NCI-H510A treated with DMSO at 0.1 percent for 48 hours (cell line): Measurements from ENCODE around the gene TRABD2B.

ENCODE experiments used
- DNase-seq: peaks from one replicate; lab custom pipeline; 2025; lab: John Stamatoyannopoulos, UW

The TRABD2B gene

DNA sequence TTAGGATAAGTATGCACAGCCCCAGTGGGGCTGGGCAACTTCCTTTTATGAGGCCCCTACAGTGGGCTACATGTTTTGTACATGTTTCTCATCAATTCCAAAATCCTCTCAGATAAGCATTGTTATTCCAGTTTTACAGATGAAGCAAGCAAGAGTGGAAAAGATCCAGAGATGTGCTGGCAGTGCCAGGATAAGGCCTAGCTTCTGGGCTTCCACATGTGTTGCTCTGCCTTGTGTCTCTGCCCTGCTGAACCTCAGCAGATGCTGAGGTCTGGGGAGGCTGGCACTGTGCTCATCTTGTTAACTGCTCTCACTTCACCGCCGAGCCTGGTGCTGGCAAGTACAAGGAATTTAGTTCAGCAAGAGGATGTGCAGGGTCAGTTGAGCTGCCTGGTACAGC is 202.1 kb downstream of the TRABD2B start:
- DNase-seq: no peak

DNA sequence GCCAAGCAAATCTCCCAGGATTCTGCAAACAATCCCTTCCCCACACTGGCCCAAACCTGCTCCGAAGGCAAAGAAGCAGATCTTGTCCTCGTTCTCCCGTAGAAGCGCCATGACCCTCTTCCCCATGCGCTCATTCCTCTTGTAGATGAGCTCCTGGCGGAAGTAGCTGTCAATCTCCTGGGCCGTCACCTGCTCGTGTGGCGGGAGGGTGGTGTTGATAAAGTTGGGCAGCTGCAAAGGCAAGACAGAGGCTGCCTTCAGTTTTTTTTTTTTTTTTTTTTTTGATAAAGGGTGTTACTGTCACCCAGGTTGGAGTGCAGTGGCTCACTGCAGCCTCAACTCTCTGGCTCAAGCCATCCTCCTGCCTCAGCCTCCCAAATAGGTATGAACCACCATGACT is 202.7 kb downstream of the TRABD2B start:
- peak; percentile 58 for DNase-seq

DNA sequence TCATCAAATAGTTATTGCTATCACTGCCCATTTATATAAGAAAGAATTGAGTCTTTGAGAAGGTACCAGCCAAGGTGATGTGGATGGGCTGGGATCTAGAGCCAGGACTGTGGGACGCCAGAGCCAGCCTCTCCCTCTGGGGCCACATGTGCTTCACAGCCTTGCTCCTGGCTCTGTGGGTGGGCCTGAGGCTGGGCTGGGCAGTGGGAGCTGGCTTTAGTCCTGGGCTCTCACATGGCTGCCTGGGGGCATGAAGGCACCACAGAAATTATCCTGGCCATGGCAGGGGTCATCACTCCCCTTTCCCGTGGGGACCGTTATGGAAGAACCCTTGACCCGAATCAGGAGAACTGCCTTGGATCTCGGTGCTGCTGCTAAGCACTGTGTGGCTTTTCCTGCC is 203.1 kb downstream of the TRABD2B start:
- DNase-seq: no peak

DNA sequence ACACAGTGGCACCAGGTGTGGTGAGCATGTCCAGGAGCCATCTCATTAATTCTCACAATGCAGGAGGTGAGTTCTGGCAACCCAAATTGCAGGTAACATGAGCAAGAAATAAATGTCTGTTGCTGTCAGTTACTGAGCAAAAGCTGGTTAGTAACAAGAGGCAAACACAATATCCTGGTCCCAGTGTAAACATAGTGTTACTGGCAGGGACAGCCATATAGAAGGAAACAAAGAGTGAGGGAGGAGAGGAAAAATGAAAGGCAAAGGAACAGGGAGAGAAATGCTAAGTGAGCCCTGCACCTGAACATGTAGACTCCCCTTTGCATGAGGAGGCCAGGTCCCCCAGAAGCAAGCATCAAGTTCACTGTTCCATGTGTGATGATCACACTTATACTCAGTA is 203.6 kb downstream of the TRABD2B start:
- no peak for DNase-seq

DNA sequence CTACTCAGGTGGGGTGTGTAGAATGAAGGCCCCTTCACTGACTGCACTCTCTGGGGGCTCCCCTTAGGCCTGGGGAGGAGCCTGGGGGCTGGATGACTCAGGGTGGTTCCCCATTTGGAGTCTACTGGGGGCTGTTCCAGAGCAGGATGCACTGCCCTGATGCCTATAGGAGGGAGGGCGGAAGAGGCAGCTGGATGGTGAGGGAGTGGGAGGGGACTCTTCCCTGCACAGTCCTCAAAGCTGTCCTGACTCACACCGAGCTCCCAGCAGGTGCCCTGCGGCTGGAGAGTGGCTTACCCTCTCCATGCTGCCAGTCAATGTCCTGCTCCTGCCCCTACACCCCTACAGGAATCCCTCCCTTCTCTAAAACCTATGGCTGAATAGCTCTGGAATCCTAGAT is 204.4 kb downstream of the TRABD2B start:
- no peak for DNase-seq

DNA sequence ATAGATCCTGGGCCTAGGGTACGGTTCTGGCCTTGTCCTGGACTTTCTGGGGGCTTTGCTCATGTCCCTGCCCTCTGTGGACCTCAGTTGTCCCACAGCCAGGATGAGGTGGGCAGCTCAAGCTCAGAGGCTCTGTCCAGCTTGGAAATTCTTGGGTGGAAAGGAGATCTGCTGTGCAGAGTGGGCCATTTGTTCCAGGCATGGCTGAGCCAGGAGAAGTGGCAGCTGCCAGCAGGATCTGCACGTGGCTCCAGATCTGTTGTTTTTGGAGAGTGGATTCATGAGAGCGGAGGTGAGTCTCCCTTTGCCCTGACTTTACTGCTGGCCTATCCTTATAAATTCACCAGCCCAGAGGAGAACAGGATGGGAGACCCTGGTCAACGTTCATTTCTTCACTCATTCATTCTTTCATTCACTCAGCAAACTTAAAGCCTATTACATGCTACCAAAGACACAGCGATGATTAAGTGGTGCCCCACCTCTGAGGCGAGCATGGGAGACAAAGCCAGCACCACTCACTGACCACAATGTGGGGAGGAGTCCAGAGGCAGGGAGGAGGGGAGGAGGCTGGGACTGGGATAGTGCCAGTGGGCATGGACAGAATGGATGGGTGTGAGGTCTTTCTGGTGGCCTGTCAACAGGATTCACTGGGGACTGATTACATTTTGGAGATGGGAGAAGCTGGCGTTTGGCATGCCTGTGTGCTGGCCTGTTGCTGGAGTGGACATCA is 205.1 kb downstream of the TRABD2B start:
- DNase-seq: no peak

DNA sequence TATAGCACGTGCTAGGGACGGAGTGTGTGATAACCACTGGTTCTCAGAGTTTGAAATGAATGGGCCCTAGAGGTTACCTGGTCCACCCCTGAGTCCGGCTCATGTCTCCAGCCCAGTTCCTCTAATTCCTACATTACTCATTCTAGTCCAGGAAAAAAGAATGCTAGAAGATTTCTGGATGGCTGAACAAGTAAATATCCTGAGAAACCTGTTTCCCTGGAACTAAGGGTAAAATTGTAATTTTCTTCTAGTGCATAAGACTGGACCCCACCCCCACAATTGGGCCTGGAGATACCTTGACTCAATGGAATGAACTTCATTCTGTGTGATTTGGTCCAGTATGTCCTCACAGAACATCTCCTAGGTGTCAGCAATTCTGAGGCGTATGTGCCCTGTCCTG is 208.4 kb downstream of the TRABD2B start:
- no peak for DNase-seq

DNA sequence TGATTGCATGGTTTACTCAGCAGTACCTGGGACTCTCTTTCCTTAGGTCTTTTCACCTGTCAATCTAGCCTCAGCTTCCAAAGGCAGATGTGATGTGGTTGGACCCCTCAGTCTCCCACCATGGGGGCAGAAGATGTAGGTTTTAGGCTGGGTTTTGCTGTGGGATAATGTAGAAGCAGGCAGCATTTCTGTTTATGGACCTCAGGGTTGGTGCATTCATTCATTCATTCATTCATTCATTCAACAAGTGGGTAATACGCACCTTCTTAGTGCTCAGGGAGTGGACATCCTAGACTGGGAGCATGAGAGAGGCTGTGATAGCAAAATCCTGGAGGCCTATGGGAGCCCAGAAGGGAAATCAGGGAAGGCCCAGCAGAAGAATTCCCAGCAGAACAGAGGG is 209.6 kb downstream of the TRABD2B start:
- DNase-seq: no peak

DNA sequence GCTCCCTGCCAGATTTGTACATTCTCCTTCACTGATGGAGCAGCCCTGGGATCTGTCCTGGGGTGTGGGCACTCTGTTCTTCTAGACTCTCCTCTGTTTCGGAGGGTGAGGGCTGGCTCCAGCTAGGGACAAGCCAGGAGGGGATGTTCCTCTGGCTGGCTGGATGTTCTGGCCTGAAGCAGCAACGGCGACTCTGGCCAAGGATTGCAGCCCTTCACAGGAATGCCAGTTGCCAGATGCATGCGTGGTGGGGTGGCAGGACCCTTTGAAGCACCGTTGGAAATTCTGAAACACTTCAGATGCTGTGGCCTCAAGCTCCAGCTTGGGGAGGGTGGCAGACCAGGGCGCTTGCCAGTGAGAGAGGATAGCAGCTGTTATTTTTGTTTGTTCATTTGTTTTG is 210.9 kb downstream of the TRABD2B start:
- DNase-seq: no peak

DNA sequence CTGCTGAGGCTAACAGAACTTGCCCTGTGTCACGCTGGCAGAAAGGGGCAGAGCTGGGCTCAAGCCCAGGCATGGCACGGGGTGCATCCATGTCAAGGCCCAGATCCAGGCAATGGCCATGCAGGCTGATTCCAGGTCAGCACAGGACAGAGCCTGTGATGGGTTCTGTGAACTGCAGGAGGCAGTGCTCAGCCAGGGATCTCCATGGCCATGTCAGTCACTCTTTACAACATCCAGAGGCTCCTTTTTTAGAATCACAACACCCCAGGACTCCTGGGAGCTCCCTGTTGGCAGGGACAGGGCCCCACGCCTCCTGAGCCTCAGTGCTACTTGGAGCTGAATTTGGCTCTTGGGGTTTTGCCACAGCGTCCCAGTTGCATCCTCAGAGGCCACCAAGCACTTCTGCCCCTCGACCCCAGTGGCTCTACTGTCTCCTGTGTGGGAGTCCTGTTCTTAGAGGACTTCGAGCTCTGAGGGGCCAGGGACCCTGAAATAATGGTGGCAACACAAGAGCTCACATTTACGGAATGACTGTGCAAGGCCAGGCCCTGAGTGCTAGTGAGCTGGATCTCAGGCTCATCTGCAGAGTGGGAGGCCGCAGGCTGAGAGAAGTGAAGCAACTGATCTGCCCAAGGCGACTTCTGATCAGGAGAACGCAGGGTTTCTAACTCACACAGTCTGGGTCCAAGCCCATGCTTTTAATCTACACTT is 211.5 kb downstream of the TRABD2B start:
- DNase-seq: no peak

DNA sequence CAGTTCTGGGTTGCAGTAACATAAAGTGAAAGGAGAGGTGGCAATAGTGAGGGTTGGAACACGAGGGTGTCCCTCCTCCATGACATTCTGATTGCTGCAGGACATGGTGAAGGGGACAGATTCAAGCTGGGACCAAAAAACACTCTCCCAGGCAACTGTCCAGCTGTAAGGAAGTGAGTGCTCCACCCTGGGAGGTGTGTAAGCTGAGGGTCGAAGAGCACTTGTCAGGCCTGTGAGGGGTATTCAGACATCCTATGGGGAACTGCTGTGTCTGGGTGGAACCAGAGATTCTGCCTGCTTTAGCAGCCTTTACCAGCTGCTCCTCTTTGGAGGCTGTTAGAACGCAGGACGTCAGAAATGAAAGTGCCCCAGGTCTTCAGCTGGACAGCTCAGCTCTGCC is 212.1 kb downstream of the TRABD2B start:
- no peak for DNase-seq

DNA sequence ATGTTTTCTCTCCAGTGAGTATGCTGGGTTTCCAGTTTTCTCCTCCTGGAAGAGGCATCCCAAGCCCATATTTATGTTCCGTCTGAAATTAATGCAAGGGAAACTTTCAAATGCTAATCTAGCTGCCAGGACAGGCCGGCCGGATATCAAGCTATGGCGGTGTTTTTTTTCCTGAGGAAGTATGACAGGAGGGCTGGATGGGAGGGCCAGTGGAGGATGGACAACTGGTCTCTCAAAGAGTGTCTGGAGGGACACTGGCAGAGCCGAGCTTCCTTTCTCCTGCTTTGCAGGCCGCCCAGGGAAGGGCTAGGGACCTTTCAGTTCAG is 212.7 kb downstream of the TRABD2B start:
- no peak for DNase-seq

DNA sequence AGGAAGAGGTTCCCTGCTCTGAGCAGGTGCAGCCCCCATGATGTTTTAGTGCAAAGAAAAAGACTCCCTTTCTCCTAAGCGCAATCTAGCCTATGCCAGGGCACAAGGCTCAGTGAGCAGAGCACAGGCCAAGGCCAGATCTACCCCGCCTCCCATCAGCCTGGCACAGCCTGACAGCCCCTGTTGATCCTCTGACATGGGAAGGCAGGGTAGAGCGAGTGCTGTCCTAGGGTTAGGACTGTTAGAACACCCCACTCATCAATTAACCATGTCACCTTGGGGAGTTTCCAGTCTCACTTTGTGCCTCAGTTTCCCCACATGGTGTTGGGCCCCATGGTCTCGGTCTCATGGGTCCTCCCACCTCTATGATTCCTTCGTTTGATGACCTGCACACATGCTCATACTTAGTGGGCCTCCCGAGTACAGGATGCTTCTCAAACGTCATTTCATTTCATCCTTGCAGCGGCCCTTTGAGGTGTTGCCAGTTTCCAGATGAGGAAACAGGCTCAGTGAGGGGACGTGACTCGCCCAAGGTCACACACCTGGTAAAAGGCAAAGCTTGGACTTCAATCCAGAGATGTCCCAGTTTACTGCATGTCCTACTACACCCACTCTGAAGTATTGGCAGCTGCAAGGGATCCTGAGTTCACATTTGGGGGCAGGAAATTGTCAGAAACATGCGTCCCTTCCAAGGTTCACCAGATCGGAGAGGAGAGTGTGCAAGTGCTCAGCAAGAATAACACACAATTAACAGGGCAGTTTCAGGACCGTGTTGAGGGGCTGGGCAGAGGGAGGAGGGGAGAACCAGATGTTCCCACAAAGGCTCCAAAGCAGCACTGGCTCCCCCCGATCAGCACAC is 213.3 kb downstream of the TRABD2B start:
- no peak for DNase-seq

DNA sequence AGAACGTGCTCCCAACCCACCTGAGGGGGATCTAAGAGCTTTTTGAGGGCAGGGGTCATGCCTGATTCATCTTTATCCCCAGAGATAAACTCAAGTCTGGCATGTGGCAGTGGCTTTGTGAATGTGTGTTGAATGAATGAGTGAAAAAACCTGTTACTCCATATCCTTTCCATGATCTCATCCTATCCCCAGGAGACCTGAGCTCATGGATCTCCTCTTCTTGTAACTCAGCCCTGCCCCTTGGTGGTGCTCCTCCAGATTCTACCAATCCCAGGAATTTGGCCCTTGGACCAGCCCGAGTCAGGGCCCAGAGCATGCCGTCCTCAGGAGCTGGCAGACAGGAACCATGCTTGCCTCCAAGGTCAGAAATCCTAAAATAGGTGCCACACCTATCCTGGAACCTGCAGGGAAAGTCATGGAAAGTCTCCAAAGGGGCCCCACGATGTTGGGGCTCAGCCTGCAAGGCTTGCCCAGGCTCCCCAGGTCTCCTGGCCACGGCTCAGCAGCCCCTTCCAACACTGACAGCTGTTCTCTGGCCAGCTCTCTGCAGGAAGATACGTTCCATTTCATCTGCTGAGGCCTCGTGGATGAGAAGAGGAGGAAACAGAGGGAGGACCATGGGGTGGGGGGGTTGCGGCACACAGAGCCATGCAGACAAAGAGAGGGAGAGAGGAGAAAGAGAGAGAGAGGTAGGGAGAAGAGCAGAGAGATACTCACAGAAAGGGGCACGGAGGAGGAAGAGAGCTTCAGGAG is 214.6 kb downstream of the TRABD2B start:
- DNase-seq: no peak

DNA sequence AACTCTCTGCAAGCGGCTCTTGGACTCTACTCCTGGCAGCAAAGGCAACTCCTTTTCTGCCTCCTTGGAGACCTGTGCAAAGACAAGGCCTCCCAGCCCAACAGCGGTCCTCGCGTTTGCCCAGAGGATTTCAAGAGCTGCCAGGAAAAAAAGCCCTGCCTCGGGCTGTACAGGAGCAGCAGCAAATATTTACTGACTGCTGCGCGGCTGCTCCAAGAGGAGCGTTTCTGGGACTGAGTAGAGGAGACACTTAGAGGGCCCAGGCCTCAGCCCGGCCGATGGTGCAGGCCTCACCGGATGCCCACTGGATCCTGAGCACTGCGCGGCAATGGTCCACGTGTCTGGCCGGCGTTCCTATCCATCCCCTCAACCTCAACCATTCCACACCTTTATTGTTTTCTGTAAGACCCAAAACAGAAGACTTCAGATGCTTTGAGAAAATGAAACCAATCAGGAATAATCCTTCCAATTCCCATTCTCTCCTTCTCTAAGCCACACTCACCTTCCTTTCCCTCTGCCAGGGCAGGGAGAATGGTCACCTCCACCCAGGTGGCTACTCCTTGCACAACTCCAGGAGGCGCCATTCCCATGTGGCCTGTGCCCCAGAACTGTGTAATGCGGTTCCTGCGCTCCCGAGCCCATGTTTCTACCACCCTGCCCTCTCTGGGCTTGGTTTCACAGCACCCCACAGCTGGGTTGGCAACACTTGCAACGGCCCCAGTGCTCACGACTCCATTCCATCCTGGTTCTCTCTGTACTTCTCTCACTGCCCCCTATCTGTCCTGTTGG is 215.8 kb downstream of the TRABD2B start:
- DNase-seq: no peak

DNA sequence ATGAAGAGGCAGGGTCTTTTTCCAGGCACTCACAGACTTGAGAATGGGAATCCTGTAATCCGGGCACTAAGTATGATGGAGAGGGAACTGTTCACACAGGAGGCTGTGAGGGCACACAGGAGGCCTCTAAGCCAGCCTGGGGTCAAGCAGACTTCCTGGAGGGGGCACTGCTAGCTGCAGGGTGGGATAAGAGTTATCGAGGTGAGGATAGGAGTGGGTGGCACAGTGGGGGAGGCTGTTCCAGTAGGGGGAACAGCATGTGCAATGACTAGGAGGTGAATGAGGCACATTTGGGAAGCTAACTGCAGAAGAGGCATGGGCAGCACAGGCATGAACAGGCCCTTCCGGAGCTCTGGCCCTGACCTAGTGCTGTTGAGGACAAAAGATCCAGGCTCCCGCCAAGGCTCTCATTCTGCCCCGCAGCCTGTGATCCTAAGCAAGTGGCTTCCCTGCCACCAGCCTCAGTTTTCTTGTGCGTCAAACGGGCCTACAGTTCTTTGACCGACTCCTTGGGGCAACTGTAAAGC is 216.7 kb downstream of the TRABD2B start:
- no peak for DNase-seq

DNA sequence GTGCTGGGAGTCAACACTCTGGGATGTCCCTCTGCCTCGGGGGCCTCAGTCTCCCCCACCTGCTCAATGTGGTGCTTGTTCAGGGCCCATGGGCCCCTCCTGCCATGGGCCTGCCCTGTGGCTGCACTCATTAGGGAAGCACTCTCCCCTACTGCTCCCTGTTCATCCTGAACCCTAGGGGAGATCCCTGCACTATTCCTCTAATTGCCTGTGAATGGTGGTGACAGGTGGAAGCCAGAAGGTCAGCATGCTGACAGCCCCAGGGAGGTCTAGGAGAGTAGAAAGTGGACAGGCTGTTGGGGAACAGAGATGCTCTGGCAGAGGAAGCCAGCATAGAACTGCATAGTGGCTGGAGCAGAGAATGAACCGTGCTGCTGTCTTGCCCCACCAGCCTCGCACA is 217.6 kb downstream of the TRABD2B start:
- DNase-seq: no peak

DNA sequence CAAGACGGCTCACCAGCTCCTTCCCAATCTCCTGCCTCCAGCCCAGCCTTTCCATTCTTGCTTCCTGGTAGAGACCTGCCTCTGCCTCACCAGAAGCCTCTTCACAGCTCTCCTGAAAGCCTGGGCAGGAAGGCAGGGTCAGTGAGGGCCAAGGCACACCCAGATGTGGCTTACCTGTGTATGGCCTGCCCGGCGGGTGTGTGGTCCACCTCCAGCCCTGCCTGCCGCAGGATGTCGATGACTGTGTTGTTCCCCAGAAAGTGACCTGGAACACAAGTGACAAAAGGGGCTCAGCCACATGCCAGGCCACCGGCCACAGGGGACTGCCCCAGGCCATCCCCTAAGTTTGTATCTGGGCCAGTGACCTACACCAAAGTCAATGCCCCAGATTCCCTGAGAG is 218.9 kb downstream of the TRABD2B start:
- DNase-seq: no peak

DNA sequence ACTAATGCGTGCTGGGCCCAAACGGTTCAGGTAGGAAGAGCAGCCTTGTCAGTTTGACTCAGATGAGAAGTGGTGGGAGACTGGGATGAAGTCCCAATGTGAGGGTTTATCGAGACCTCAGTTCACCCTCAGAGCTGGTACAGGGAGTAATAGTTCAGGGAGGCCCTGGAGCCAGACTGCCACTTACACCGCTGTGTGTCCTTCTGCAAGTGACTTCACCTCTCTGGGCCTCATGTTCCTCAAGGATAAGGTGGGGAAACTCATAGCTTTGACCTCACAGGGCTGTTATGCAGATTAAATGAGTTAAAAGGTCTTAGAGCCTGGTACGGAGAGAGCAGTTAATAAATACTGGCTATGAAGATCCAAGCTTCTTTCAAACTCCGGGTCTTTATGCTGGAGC is 219.9 kb downstream of the TRABD2B start:
- DNase-seq: no peak

DNA sequence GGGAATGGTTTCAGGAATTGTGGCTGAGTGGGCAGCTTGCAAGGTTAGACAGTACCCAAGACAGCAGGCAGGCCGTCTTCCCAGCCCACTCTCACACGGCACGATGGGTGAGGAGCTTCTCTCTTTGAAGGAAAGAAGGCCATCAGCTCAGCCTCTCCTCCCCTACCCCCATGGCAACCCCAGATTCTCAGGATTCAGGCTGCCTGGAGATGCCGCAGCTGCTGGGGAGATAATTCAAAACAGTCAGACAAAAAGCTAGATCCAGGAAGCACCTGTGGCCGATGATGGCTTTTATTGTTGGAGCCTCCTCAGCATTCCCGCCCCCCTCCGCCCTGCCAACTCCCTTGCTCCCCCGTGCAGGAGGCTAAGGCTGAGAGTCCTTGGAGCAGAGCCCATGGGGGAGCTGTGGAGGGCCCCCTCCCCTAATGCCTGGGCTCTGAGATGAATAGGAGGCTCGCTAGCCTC is 220.5 kb downstream of the TRABD2B start:
- DNase-seq: peak; percentile 37
